ENCODE measurements around the gene FBXO28.

The FBXO28 gene

GRCh38 chr1:224180783-224181452 lies 67.0 kb downstream of the FBXO28 start:
- no peak for ATAC-seq
- TF ChIP-seq TCF4 (CRISPR knock-in tag; IDR thresholded peaks at IDR 0.05; ENCODE audit: borderline replicate concordance), result no peak
- TF ChIP-seq ZFP3 (CRISPR knock-in tag; IDR thresholded peaks at IDR 0.05), result no peak
- no peak for TF ChIP-seq POU6F1 (CRISPR knock-in tag; IDR thresholded peaks at IDR 0.05; ENCODE audit: borderline replicate concordance, low read depth)
- TF ChIP-seq PATZ1 (CRISPR knock-in tag; IDR thresholded peaks at IDR 0.05; ENCODE audit: borderline replicate concordance), result no peak
- no peak for TF ChIP-seq ARNTL (CRISPR knock-in tag; IDR thresholded peaks at IDR 0.05; ENCODE audit: borderline replicate concordance, low read depth)
- no peak for TF ChIP-seq ZNF8 (CRISPR knock-in tag; IDR thresholded peaks at IDR 0.05)

- ATAC-seq, result no peak
- TF ChIP-seq ESRRG (CRISPR knock-in tag; IDR thresholded peaks at IDR 0.05) (no peak), CSRNP3 (CRISPR knock-in tag; IDR thresholded peaks at IDR 0.05) (no peak), OSR1 (CRISPR knock-in tag; IDR thresholded peaks at IDR 0.05) (no peak), PPARA (CRISPR knock-in tag; IDR thresholded peaks at IDR 0.05; ENCODE audit: borderline replicate concordance) (no peak), ZFP30 (CRISPR knock-in tag; IDR thresholded peaks at IDR 0.05) (no peak), ZNF8 (CRISPR knock-in tag; IDR thresholded peaks at IDR 0.05) (no peak), ZC3H10 (CRISPR knock-in tag; IDR thresholded peaks at IDR 0.05) (no peak), TSHZ2 (CRISPR knock-in tag; IDR thresholded peaks at IDR 0.05) (no peak), TCF4 (CRISPR knock-in tag; IDR thresholded peaks at IDR 0.05; ENCODE audit: borderline replicate concordance) (no peak), GLIS3 (CRISPR knock-in tag; IDR thresholded peaks at IDR 0.05) (no peak), PATZ1 (CRISPR knock-in tag; IDR thresholded peaks at IDR 0.05; ENCODE audit: borderline replicate concordance) (no peak), CREB5 (CRISPR knock-in tag; IDR thresholded peaks at IDR 0.05; ENCODE audit: low read depth) (no peak), BACH2 (CRISPR knock-in tag; IDR thresholded peaks at IDR 0.05; ENCODE audit: borderline replicate concordance) (no peak), POU6F1 (CRISPR knock-in tag; IDR thresholded peaks at IDR 0.05; ENCODE audit: borderline replicate concordance, low read depth) (no peak), CSDC2 (CRISPR knock-in tag; IDR thresholded peaks at IDR 0.05) (no peak), TOX (CRISPR knock-in tag; IDR thresholded peaks at IDR 0.05; ENCODE audit: borderline replicate concordance) (no peak), SNAI2 (CRISPR knock-in tag; IDR thresholded peaks at IDR 0.05) (no peak), ISL1 (CRISPR knock-in tag; IDR thresholded peaks at IDR 0.05) (no peak), ZNF565 (CRISPR knock-in tag; conservative IDR thresholded peaks at IDR 0.05; ENCODE audit: low read depth) (no peak), RARB (CRISPR knock-in tag; IDR thresholded peaks at IDR 0.05) (no peak)
Measured at GRCh38 chr1:224181453-224181810, 67.5 kb downstream of the FBXO28 start.

Measured in SK-N-SH treated with all-trans-retinoic acid at 6 μM for 48 hours (cell line).